HG03025 (cell line): ENCODE measurements around the gene ZNF101.
"Not testable (repeated sequence)": the region's sequence is repeated elsewhere in the genome, so short reads cannot be mapped to it uniquely, and the experiment has no call there.

Experiments used
- ATAC-seq: cut with Tn5 transposase; IDR thresholded peaks from one replicate; pipeline ENCODE4 v1.9.1; 2021; ENCODE audit warnings: mild to moderate bottlenecking, moderate library complexity; ENCODE audit not compliant: unreplicated experiment, low FRiP score

ZNF101 gene

GRCh38 chr19:19659646-19660245 is 8.9 kb upstream of the ZNF101 start:
- no peak for ATAC-seq

GRCh38 chr19:19661141-19661674 is 7.4 kb upstream of the ZNF101 start:
- ATAC-seq, result no peak

GRCh38 chr19:19661675-19662251 is 6.9 kb upstream of the ZNF101 start:
- peak; percentile 29 for ATAC-seq

- ATAC-seq, result no peak
Observed at GRCh38 chr19:19662344-19662743, 6.3 kb upstream of the ZNF101 start.

- ATAC-seq, result no peak
Observed at GRCh38 chr19:19662871-19663255, 5.8 kb upstream of the ZNF101 start.

- peak; percentile 73 for ATAC-seq
Observed at GRCh38 chr19:19663256-19664120, 5.2 kb upstream of the ZNF101 start, which contains the start of gene ATP13A1. TSS of gene ATP13A1 (minus strand) at chr19:19663676. CDS start at chr19:19663666, 10 bp downstream.

- not testable (repeated sequence) for ATAC-seq
Observed at GRCh38 chr19:19665420-19665948, 3.2 kb upstream of the ZNF101 start.

GRCh38 chr19:19670070-19670551 is 1.5 kb downstream of the ZNF101 start:
- no peak for ATAC-seq

- ATAC-seq, result no peak
Observed at GRCh38 chr19:19672816-19673215, 4.2 kb downstream of the ZNF101 start.

- no peak for ATAC-seq
Observed at GRCh38 chr19:19674315-19674714, 5.7 kb downstream of the ZNF101 start.

- ATAC-seq, result no peak
Observed at GRCh38 chr19:19677579-19677978, 8.9 kb downstream of the ZNF101 start.

GRCh38 chr19:19679176-19680073 is 10.8 kb downstream of the ZNF101 start:
- ATAC-seq, result no peak

- not testable (repeated sequence) for ATAC-seq
Observed at GRCh38 chr19:19686119-19686518, 17.5 kb downstream of the ZNF101 start.

GRCh38 chr19:19686580-19686979 is 17.9 kb downstream of the ZNF101 start:
- no peak for ATAC-seq

GRCh38 chr19:19687090-19687489 is 18.5 kb downstream of the ZNF101 start:
- no peak for ATAC-seq

GRCh38 chr19:19689023-19689422 is 20.4 kb downstream of the ZNF101 start:
- ATAC-seq, result not testable (repeated sequence)

GRCh38 chr19:19691683-19692082 is 23.0 kb downstream of the ZNF101 start:
- ATAC-seq, result no peak

GRCh38 chr19:19696386-19696785 is 27.7 kb downstream of the ZNF101 start:
- no peak for ATAC-seq

GRCh38 chr19:19697589-19697988 is 28.9 kb downstream of the ZNF101 start:
- no peak for ATAC-seq

GRCh38 chr19:19700493-19700892 is 31.9 kb downstream of the ZNF101 start:
- ATAC-seq, result not testable (repeated sequence)
